GM23338 (cell line): ENCODE data around the gene DCTPP1. TPM values are rescaled to one million over a fixed set of nuclear protein-coding genes. Genes with fewer than 3 reads are reported as not detected.

Experiments
- ATAC-seq: fragments of 200-7000 bp; cut with Tn5 transposase; 3 replicates; pipeline ENCODE4 v1.9.1; 2020
- DNase-seq: peaks from one replicate; pipeline ENCODE4 v3.0.0-alpha.2; 2015; ENCODE audit warnings: low spot score
- H2AFZ ChIP-seq: fragments of 200-600 bp; sonication (generic); 2 replicates; pipeline ENCODE4 v1.8.0; 2016; ENCODE audit warnings: antibody characterized with exemption, mild to moderate bottlenecking, moderate library complexity
- H3F3A ChIP-seq: fragments of 200-600 bp; sonication (generic); replicated peaks from 2 replicates; pipeline ENCODE4 v1.8.0; 2017; ENCODE audit warnings: antibody characterized with exemption, mixed run types, low read depth
- H3K27ac ChIP-seq: fragments of 200-600 bp; sonication (generic); 2 replicates; pipeline ENCODE4 v1.6.1; 2016; ENCODE audit warnings: low read depth
- H3K27me3 ChIP-seq: fragments of 200-600 bp; sonication (generic); 2 replicates; pipeline ENCODE4 v1.8.0; 2016; ENCODE audit warnings: mild to moderate bottlenecking, mixed run types, moderate library complexity; ENCODE audit not compliant: insufficient read depth
- H3K36me3 ChIP-seq: fragments of 200-600 bp; sonication (generic); 2 replicates; pipeline ENCODE4 v1.8.0; 2016; ENCODE audit warnings: mild to moderate bottlenecking; ENCODE audit not compliant: insufficient read depth
- H3K4me1 ChIP-seq: fragments of 200-600 bp; sonication (generic); 2 replicates; pipeline ENCODE4 v1.8.0; 2016; ENCODE audit warnings: mild to moderate bottlenecking, moderate library complexity; ENCODE audit not compliant: insufficient read depth
- H3K4me2 ChIP-seq: fragments of 200-600 bp; sonication (generic); 2 replicates; pipeline ENCODE4 v1.7.1; 2017; ENCODE audit warnings: mixed run types
- H3K4me3 ChIP-seq: fragments of 200-600 bp; sonication (generic); 2 replicates; pipeline ENCODE4 v1.6.1; 2016; ENCODE audit warnings: mixed run types
- H3K79me2 ChIP-seq: fragments of 200-600 bp; sonication (generic); replicated peaks from 2 replicates; pipeline ENCODE4 v1.8.0; 2017; ENCODE audit warnings: mild to moderate bottlenecking; ENCODE audit not compliant: insufficient read depth
- H3K9me2 ChIP-seq: fragments of 200-600 bp; sonication (generic); 2 replicates; pipeline ENCODE4 v1.8.0; 2017; ENCODE audit not compliant: insufficient read depth
- H4K20me1 ChIP-seq: fragments of 200-600 bp; sonication (generic); replicated peaks from 2 replicates; pipeline ENCODE4 v1.8.0; 2017; ENCODE audit warnings: mild to moderate bottlenecking; ENCODE audit not compliant: insufficient read depth
- H3K27ac Mint-ChIP-seq: 2 replicates; pipeline ENCODE4 v1.8.0; 2020; ENCODE audit warnings: inconsistent platforms, mild to moderate bottlenecking, moderate library complexity, mixed read lengths
- H3K27me3 Mint-ChIP-seq: 3 replicates; pipeline ENCODE4 v1.8.0; 2022; ENCODE audit warnings: low read depth, mild to moderate bottlenecking, moderate library complexity, mixed read lengths, inconsistent platforms; ENCODE audit not compliant: insufficient read depth, poor library complexity
- H3K36me3 Mint-ChIP-seq: 3 replicates; pipeline ENCODE4 v1.8.0; 2021; ENCODE audit warnings: low read depth, mild to moderate bottlenecking, inconsistent platforms, moderate library complexity, mixed read lengths
- H3K4me1 Mint-ChIP-seq: 3 replicates; pipeline ENCODE4 v1.8.0; 2020; ENCODE audit warnings: mild to moderate bottlenecking, inconsistent platforms, mixed read lengths
- H3K4me3 Mint-ChIP-seq: 3 replicates; pipeline ENCODE4 v1.8.0; 2021; ENCODE audit warnings: moderate library complexity, mild to moderate bottlenecking, inconsistent platforms, mixed read lengths
- H3K9me3 Mint-ChIP-seq: 3 replicates; pipeline ENCODE4 v1.8.0; 2020; ENCODE audit warnings: moderate library complexity, mild to moderate bottlenecking, inconsistent platforms, mixed read lengths
- CREB1 ChIP-seq: fragments of 250-450 bp; sonication (Bioruptor Pico); IDR thresholded peaks from 2 replicates; pipeline ENCODE4 v1.5.0; 2020; ENCODE audit warnings: low read depth, mild to moderate bottlenecking, moderate library complexity
- NANOG ChIP-seq: IDR thresholded peaks from 2 replicates; pipeline ENCODE4 v1.6.1; 2016; ENCODE audit warnings: antibody characterized with exemption, borderline replicate concordance
- STAT1 ChIP-seq: IDR thresholded peaks from one replicate; pipeline ENCODE4 v1.6.1; 2016; ENCODE audit warnings: antibody characterized with exemption; ENCODE audit not compliant: unreplicated experiment
- polyA plus RNA-seq: library from polyadenylated mRNA; unstranded; fragments of >200 nt; fragmentation: Nextera tagmentation; extraction: Ambion mirVana; gene quantifications from 2 replicates; pipeline ENCODE4 v1.2.1, GENCODE V29; 2016
- total RNA-seq: library from RNA; depleted of rRNA; stranded (reverse); fragments of >200 nt; shearing (Covaris generic); gene quantifications from 2 replicates; pipeline ENCODE4 v1.2.3, GENCODE V29; 2014
- TF ChIP-seq, protein P1 (sequence below): IDR thresholded peaks from one replicate; pipeline ENCODE4 v1.6.1; 2018; ENCODE audit warnings: antibody characterized with exemption; ENCODE audit not compliant: unreplicated experiment
- TF ChIP-seq, protein P2 (sequence below): fragments of 250-450 bp; sonication (Bioruptor Pico); IDR thresholded peaks from 2 replicates; pipeline ENCODE4 v1.5.0; 2020; ENCODE audit warnings: mild to moderate bottlenecking, moderate library complexity

Gene DCTPP1
- total and polyA plus RNA-seq, 2 experiments from 2014 or later, result 54.1 to 58.3 TPM

DNA sequence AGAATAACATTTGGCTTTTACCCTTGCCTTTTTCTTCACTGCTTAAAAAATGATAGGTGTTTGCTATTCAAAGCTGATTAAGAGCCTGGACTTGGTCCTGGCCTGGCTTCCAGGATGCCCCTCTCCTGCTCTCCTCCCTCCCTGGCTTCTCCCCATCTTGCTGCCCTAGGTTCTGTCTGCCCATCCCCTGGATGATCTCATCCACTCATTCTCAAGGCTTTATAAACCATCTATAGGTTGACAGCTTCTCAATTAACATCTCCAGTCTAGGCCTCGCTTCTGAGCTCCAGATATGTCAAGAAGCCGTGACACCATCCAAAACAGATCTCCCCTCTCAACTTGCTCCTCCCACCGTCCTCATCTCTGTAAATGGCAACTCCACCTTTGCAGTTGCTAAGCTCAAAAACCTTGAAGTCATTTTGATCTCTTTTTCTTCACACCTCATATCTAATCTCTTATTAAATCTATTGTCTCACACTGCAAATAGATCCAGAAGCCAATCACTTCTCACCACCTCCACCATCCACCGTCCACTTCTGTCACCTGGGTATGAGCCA lies 13.7 kb downstream of the DCTPP1 start (continued):
- TF ChIP-seq, protein P1, sequence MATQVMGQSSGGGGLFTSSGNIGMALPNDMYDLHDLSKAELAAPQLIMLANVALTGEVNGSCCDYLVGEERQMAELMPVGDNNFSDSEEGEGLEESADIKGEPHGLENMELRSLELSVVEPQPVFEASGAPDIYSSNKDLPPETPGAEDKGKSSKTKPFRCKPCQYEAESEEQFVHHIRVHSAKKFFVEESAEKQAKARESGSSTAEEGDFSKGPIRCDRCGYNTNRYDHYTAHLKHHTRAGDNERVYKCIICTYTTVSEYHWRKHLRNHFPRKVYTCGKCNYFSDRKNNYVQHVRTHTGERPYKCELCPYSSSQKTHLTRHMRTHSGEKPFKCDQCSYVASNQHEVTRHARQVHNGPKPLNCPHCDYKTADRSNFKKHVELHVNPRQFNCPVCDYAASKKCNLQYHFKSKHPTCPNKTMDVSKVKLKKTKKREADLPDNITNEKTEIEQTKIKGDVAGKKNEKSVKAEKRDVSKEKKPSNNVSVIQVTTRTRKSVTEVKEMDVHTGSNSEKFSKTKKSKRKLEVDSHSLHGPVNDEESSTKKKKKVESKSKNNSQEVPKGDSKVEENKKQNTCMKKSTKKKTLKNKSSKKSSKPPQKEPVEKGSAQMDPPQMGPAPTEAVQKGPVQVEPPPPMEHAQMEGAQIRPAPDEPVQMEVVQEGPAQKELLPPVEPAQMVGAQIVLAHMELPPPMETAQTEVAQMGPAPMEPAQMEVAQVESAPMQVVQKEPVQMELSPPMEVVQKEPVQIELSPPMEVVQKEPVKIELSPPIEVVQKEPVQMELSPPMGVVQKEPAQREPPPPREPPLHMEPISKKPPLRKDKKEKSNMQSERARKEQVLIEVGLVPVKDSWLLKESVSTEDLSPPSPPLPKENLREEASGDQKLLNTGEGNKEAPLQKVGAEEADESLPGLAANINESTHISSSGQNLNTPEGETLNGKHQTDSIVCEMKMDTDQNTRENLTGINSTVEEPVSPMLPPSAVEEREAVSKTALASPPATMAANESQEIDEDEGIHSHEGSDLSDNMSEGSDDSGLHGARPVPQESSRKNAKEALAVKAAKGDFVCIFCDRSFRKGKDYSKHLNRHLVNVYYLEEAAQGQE, result no peak
- TF ChIP-seq NANOG (no peak), STAT1 (no peak)

DNA sequence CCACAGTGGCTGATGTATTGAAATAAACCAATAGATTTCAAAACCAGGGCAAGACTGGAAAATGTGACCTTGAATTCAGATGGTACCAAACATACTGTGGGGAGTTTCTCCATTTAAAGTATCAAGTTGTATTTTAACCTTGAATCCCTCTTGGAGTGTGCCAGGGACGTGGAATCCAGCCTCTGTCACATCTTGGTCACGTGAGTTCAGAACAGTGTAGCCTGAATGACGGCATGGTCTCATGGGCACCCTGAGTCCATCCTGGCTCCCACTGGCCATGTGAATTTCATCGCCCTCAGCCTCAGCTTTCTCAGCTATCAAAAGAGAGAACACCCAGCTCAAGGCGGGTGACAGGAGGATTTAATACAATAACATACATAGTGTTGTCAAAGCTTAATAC lies 15.7 kb downstream of the DCTPP1 start:
- peaks cover 14% of the 10 kb centered on the region for H3K4me1 Mint-ChIP-seq
- H3K9me3 Mint-ChIP-seq, result no peaks in the 10 kb centered on the region
- H3K79me2 ChIP-seq, result peaks cover 10% of the 10 kb centered on the region; the same call in 1 of the 2 replicates
- peaks cover 3% of the 10 kb centered on the region; the same call in 1 of the 2 replicates for H3K36me3 ChIP-seq
- H4K20me1 ChIP-seq, result peaks cover 38% of the 10 kb centered on the region
- H2AFZ ChIP-seq, result no peak overlapping the region
- H3K36me3 Mint-ChIP-seq, result peaks cover 43% of the 10 kb centered on the region
- peaks cover 31% of the 10 kb centered on the region for H3F3A ChIP-seq
- H3K27me3 ChIP-seq, result no peaks in the 10 kb centered on the region
- TF ChIP-seq, protein P2, sequence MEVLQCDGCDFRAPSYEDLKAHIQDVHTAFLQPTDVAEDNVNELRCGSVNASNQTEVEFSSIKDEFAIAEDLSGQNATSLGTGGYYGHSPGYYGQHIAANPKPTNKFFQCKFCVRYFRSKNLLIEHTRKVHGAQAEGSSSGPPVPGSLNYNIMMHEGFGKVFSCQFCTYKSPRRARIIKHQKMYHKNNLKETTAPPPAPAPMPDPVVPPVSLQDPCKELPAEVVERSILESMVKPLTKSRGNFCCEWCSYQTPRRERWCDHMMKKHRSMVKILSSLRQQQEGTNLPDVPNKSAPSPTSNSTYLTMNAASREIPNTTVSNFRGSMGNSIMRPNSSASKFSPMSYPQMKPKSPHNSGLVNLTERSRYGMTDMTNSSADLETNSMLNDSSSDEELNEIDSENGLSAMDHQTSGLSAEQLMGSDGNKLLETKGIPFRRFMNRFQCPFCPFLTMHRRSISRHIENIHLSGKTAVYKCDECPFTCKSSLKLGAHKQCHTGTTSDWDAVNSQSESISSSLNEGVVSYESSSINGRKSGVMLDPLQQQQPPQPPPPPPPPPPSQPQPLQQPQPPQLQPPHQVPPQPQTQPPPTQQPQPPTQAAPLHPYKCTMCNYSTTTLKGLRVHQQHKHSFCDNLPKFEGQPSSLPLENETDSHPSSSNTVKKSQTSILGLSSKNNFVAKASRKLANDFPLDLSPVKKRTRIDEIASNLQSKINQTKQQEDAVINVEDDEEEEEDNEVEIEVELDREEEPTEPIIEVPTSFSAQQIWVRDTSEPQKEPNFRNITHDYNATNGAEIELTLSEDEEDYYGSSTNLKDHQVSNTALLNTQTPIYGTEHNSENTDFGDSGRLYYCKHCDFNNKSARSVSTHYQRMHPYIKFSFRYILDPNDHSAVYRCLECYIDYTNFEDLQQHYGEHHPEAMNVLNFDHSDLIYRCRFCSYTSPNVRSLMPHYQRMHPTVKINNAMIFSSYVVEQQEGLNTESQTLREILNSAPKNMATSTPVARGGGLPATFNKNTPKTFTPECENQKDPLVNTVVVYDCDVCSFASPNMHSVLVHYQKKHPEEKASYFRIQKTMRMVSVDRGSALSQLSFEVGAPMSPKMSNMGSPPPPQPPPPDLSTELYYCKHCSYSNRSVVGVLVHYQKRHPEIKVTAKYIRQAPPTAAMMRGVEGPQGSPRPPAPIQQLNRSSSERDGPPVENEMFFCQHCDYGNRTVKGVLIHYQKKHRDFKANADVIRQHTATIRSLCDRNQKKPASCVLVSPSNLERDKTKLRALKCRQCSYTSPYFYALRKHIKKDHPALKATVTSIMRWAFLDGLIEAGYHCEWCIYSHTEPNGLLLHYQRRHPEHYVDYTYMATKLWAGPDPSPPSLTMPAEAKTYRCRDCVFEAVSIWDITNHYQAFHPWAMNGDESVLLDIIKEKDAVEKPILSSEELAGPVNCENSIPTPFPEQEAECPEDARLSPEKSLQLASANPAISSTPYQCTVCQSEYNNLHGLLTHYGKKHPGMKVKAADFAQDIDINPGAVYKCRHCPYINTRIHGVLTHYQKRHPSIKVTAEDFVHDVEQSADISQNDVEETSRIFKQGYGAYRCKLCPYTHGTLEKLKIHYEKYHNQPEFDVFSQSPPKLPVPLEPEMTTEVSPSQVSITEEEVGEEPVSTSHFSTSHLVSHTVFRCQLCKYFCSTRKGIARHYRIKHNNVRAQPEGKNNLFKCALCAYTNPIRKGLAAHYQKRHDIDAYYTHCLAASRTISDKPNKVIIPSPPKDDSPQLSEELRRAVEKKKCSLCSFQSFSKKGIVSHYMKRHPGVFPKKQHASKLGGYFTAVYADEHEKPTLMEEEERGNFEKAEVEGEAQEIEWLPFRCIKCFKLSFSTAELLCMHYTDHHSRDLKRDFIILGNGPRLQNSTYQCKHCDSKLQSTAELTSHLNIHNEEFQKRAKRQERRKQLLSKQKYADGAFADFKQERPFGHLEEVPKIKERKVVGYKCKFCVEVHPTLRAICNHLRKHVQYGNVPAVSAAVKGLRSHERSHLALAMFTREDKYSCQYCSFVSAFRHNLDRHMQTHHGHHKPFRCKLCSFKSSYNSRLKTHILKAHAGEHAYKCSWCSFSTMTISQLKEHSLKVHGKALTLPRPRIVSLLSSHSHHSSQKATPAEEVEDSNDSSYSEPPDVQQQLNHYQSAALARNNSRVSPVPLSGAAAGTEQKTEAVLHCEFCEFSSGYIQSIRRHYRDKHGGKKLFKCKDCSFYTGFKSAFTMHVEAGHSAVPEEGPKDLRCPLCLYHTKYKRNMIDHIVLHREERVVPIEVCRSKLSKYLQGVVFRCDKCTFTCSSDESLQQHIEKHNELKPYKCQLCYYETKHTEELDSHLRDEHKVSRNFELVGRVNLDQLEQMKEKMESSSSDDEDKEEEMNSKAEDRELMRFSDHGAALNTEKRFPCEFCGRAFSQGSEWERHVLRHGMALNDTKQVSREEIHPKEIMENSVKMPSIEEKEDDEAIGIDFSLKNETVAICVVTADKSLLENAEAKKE, result no peak
- TF ChIP-seq CREB1 (CRISPR knock-in tag), result no peak
- H3K4me2 ChIP-seq, result no peak overlapping the region
- H3K4me3 ChIP-seq, result no peak overlapping the region
- no peak overlapping the region for H3K27ac ChIP-seq
- DNase-seq (no peak), ATAC-seq (no peak)
- H3K27me3 Mint-ChIP-seq, result peaks cover 18% of the 10 kb centered on the region
- H3K4me3 Mint-ChIP-seq, result no peak overlapping the region
- H3K27ac Mint-ChIP-seq, result no peak overlapping the region
- H3K4me1 ChIP-seq, result peaks cover 1% of the 10 kb centered on the region; the same call in 1 of the 2 replicates
- no peaks in the 10 kb centered on the region for H3K9me2 ChIP-seq
